GM19035 (cell line): ENCODE results near the gene ADARB2.
"Not testable (repeated sequence)": the region's sequence is repeated elsewhere in the genome, so short reads cannot be mapped to it uniquely, and the experiment has no call there.

Experiments
- ATAC-seq: cut with Tn5 transposase; IDR thresholded peaks from one replicate; pipeline ENCODE4 v1.9.1; 2021; ENCODE audit not compliant: unreplicated experiment

Gene ADARB2

GRCh38 chr10:1552406-1552805 is 184.9 kb downstream of the ADARB2 start:
- no peak for ATAC-seq

- no peak for ATAC-seq
These were observed 185.5 kb downstream of the ADARB2 start for GRCh38 chr10:1551636-1552338.

GRCh38 chr10:1550616-1551015 is 186.7 kb downstream of the ADARB2 start:
- no peak for ATAC-seq

GRCh38 chr10:1550291-1550595 is 187.1 kb downstream of the ADARB2 start:
- ATAC-seq, result no peak

- no peak for ATAC-seq
These were observed 187.6 kb downstream of the ADARB2 start for GRCh38 chr10:1549591-1550290.

GRCh38 chr10:1548596-1548995 is 188.7 kb downstream of the ADARB2 start:
- ATAC-seq, result no peak

GRCh38 chr10:1548146-1548545 is 189.2 kb downstream of the ADARB2 start:
- no peak for ATAC-seq

GRCh38 chr10:1546431-1547110 is 190.8 kb downstream of the ADARB2 start:
- no peak for ATAC-seq

GRCh38 chr10:1545524-1545923 is 191.8 kb downstream of the ADARB2 start:
- ATAC-seq, result no peak

- no peak for ATAC-seq
These were observed 192.4 kb downstream of the ADARB2 start for GRCh38 chr10:1544929-1545328.

GRCh38 chr10:1544209-1544673 is 193.1 kb downstream of the ADARB2 start:
- no peak for ATAC-seq

GRCh38 chr10:1543596-1543995 is 193.7 kb downstream of the ADARB2 start:
- no peak for ATAC-seq

- ATAC-seq, result no peak
These were observed 194.4 kb downstream of the ADARB2 start for GRCh38 chr10:1542941-1543340.

GRCh38 chr10:1540144-1540543 is 197.2 kb downstream of the ADARB2 start:
- no peak for ATAC-seq

GRCh38 chr10:1539216-1539615 is 198.1 kb downstream of the ADARB2 start:
- no peak for ATAC-seq

GRCh38 chr10:1538531-1539061 is 198.7 kb downstream of the ADARB2 start:
- ATAC-seq, result no peak

GRCh38 chr10:1538121-1538520 is 199.2 kb downstream of the ADARB2 start:
- no peak for ATAC-seq

- ATAC-seq, result not testable (repeated sequence)
These were observed 199.9 kb downstream of the ADARB2 start for GRCh38 chr10:1537449-1537848.

GRCh38 chr10:1536341-1536740 is 201.0 kb downstream of the ADARB2 start:
- no peak for ATAC-seq

GRCh38 chr10:1535301-1535965 is 201.9 kb downstream of the ADARB2 start:
- no peak for ATAC-seq

- no peak for ATAC-seq
These were observed 202.5 kb downstream of the ADARB2 start for GRCh38 chr10:1534820-1535219.
